HUES64 (cell line): ENCODE results near the gene PCDHGA10.
A peak's percentile ranks its signal among the peaks of the same experiment; 100 is the strongest.
"Not testable (repeated sequence)": the region's sequence is repeated elsewhere in the genome, so short reads cannot be mapped to it uniquely, and the experiment has no call there.

Experiments
- H3K27ac ChIP-seq: 2 replicates; pipeline ENCODE4 v1.7.0; 2013; ENCODE audit warnings: low read depth, low read length, inconsistent platforms
- H3K27me3 ChIP-seq: 2 replicates; pipeline ENCODE4 v1.6.1; 2013; ENCODE audit warnings: mild to moderate bottlenecking, low read length; ENCODE audit not compliant: insufficient read depth
- H3K36me3 ChIP-seq: 2 replicates; pipeline ENCODE4 v1.6.1; 2013; ENCODE audit warnings: mild to moderate bottlenecking, low read length; ENCODE audit not compliant: insufficient read depth
- H3K4me1 ChIP-seq: 2 replicates; pipeline ENCODE4 v1.6.1; 2013; ENCODE audit warnings: mild to moderate bottlenecking, low read length, moderate library complexity; ENCODE audit not compliant: insufficient read depth
- H3K4me3 ChIP-seq: 2 replicates; pipeline ENCODE4 v1.5.1; 2013; ENCODE audit warnings: mild to moderate bottlenecking, low read length, moderate library complexity
- H3K9ac ChIP-seq: 2 replicates; pipeline ENCODE4 v1.6.1; 2013; ENCODE audit warnings: mild to moderate bottlenecking, low read depth, low read length
- H3K9me3 ChIP-seq: 2 replicates; pipeline ENCODE4 v1.6.1; 2013; ENCODE audit warnings: low read depth, low read length; ENCODE audit not compliant: insufficient read depth
- WGBS: fragments of 150-250, 120-280 bp; methylation state at CpG from one replicate; pipeline ENCODE4 v1.1.7; 2013; ENCODE audit warnings: missing lambda C conversion rate; 5-methylcytosine and 5-hydroxymethylcytosine counted together

PCDHGA10 gene

DNA sequence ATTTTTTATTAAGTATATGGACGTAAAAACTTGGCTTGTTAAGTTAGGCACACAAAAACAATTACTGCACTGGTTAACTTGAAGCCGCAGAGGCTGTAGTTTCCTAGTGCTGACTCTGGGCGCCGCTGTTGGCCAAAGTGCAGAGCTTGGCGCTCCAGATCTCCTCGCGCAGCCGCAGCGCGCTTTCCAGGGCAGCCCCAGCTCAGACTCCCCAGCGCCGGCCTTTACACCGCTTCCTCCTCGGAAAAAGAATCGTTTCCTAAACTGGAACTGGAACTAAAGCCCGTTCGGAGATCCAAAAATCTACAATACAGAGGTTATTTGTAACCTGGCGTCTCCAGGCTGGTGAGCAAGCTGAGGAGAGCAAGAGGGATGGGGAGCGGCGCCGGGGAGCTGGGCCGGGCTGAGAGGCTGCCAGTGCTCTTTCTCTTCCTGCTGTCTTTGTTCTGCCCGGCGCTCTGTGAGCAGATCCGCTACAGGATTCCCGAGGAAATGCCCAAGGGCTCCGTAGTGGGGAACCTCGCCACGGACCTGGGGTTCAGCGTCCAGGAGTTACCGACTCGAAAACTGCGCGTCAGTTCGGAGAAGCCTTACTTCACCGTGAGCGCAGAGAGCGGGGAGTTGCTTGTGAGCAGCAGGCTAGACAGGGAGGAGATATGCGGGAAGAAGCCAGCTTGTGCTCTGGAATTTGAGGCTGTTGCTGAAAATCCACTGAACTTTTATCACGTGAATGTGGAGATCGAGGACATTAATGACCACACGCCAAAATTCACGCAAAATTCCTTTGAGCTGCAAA is 14.8 kb upstream of the PCDHGA10 start, which contains the start of gene PCDHGB5:
Gene PCDHGB5, plus strand, starts transcription at position 192 of the 796 bp plus-strand sequence. Its CDS starts 181 bp downstream, at position 373.
- H3K27me3 ChIP-seq, H3K4me1 ChIP-seq, H3K36me3 ChIP-seq, H3K27ac ChIP-seq: not testable (repeated sequence)
- Histone ChIP-seq H3K9ac (peak within 1 kb of the TSS; percentile 40; the same call in 1 of the 2 replicates), H3K9me3 (peaks cover 65% of the 10 kb centered on the region), H3K4me3 (peak within 1 kb of the TSS; percentile 41)
- 74% methylated on average over 21 of the region's 43 CpGs for WGBS

DNA sequence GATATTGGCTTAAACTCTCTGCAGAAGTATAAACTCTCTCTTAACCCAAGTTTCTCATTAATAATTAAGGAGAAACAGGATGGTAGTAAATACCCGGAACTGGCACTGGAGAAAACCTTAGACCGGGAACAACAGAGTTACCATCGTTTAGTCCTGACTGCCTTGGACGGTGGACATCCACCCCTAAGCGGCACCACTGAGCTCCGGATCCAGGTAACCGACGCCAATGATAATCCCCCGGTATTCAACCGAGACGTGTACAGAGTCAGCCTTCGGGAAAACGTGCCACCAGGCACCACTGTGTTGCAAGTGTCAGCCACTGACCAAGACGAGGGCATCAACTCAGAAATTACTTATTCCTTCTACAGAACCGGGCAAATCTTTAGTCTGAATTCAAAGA is 14.2 kb upstream of the PCDHGA10 start:
- Histone ChIP-seq H3K9me3 (peaks cover 62% of the 10 kb centered on the region), H3K27ac (no peak overlapping the region), H3K4me1 (no peaks in the 10 kb centered on the region), H3K9ac (no peak overlapping the region), H3K4me3 (no peak overlapping the region), H3K27me3 (no peaks in the 10 kb centered on the region), H3K36me3 (peaks cover 1% of the 10 kb centered on the region; the same call in 1 of the 2 replicates)
- 94% methylated on average over 15 of the region's 15 CpGs for WGBS

DNA sequence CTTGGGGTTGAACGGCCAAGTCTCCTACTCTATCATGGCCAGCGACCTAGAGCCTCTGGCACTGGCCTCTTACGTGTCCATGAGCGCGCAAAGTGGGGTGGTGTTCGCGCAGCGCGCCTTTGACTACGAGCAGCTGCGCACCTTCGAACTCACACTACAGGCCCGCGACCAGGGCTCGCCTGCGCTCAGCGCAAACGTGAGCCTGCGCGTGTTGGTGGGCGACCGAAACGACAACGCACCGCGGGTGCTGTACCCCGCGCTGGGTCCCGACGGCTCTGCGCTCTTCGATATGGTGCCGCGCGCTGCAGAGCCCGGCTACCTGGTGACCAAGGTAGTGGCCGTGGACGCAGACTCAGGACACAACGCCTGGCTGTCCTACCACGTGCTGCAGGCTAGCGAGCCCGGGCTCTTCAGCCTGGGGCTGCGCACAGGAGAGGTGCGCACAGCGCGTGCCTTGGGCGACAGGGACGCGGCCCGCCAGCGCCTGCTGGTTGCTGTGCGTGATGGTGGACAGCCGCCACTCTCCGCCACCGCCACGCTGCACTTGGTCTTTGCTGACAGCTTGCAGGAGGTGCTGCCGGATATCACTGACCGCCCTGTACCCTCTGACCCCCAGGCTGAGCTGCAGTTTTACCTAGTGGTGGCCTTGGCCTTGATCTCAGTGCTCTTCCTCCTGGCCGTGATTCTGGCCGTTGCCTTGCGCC is 13.1 kb upstream of the PCDHGA10 start:
- Histone ChIP-seq H3K27me3 (no peaks in the 10 kb centered on the region), H3K4me1 (no peaks in the 10 kb centered on the region), H3K36me3 (no peaks in the 10 kb centered on the region; the same call in 1 of the 2 replicates), H3K27ac (no peak overlapping the region), H3K9ac (no peak overlapping the region), H3K4me3 (no peak overlapping the region), H3K9me3 (peaks cover 52% of the 10 kb centered on the region)
- WGBS: 97% methylated on average over 61 of the region's 61 CpGs

DNA sequence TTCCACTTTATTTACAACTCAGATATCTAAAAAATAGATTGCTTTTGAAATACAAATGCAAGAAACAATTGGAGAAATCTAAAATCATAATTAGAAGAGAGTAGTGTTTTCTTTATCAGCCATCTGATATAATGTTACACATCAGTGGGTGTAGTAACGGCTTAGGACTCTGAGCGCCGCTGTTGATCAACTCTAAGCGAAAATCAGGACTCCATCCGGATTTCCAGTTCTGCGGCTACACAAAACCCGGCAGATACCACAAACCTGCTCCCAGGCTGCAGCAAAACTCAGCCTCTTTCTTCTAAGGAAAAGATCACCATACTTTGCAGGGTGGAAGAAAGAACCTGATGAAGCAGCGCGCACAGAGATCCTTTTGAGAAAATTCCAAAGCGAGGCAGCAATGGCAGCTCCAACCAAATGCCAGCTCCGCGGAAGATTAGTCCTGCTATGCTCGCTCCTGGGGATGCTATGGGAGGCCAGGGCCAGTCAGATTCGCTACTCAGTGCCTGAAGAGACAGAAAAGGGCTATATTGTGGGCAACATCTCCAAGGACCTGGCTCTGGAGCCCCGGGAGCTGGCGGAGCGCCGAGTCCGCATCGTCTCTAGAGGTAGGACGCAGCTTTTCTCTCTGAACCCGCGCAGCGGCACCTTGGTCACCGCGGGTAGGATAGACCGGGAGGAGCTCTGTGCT is 10.1 kb upstream of the PCDHGA10 start, which contains the start of gene PCDHGA9:
Gene PCDHGA9, plus strand, starts transcription at position 226 of the 691 bp plus-strand sequence. Its CDS starts 175 bp downstream, at position 401.
- Histone ChIP-seq H3K9me3 (peaks cover 30% of the 10 kb centered on the region), H3K4me1 (no peaks in the 10 kb centered on the region), H3K4me3 (no peak within 1 kb of the TSS), H3K27me3 (no peaks in the 10 kb centered on the region), H3K9ac (no peak within 1 kb of the TSS), H3K36me3 (no peaks in the 10 kb centered on the region; the same call in 1 of the 2 replicates), H3K27ac (no peak within 1 kb of the TSS)
- 94% methylated on average over 27 of the region's 27 CpGs for WGBS

DNA sequence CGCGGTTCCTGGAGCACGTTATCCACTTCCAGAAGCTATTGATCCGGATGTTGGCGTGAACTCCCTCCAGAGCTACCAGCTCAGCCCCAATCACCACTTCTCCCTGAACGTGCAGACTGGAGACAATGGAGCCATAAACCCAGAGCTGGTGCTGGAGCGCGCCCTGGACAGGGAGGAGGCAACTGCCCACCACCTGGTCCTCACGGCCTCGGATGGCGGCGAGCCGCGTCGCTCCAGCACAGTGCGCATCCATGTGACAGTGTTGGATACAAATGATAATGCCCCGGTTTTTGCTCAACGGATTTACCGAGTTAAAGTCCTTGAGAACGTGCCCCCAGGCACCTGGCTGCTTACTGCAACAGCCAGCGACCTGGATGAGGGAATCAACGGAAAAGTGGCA is 9.4 kb upstream of the PCDHGA10 start:
- Histone ChIP-seq H3K27me3 (0 out of 2 replicates have a peak, but pooled peaks cover under 1% of the 10 kb centered on the region), H3K4me3 (no peak overlapping the region), H3K9ac (no peak overlapping the region), H3K9me3 (peaks cover 29% of the 10 kb centered on the region), H3K4me1 (no peaks in the 10 kb centered on the region), H3K36me3 (no peaks in the 10 kb centered on the region; the same call in 1 of the 2 replicates), H3K27ac (no peak overlapping the region)
- 94% methylated on average over 22 of the region's 22 CpGs for WGBS

DNA sequence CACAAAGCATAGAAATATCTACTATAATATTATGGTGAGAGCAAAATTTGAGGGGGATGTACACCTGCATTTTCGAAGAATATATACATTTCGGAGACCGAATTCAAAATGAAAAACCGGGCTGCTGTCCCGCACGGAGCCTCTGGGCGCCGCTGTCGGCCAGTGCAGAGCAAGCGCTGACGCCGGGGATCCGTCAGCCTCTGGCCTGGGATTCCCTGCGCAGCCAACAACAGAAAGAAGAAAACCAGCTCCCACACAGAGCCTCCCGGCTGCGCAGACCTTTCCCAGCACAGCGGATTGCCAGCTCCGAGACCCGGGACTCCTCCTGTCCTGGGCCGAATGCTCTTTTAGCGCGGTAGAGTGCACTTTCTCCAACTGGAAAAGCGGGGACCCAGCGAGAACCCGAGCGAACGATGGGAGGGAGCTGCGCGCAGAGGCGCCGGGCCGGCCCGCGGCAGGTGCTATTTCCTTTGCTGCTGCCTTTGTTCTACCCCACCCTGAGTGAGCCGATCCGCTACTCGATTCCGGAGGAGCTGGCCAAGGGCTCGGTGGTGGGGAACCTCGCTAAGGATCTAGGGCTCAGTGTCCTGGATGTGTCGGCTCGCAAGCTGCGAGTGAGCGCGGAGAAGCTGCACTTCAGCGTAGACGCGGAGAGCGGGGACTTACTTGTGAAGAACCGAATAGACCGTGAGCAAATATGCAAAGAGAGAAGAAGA is 4.8 kb upstream of the PCDHGA10 start, which contains the start of gene PCDHGB6:
Gene PCDHGB6, plus strand, starts transcription at position 232 of the 716 bp plus-strand sequence. Its CDS starts 182 bp downstream, at position 414.
- not testable (repeated sequence) for H3K27ac ChIP-seq, H3K4me1 ChIP-seq, H3K36me3 ChIP-seq, H3K27me3 ChIP-seq
- Histone ChIP-seq H3K9me3 (peaks cover 10% of the 10 kb centered on the region; the same call in 1 of the 2 replicates), H3K9ac (peak within 1 kb of the TSS; percentile 71), H3K4me3 (peak within 1 kb of the TSS; percentile 69)
- 66% methylated on average over 49 of the region's 51 CpGs for WGBS

DNA sequence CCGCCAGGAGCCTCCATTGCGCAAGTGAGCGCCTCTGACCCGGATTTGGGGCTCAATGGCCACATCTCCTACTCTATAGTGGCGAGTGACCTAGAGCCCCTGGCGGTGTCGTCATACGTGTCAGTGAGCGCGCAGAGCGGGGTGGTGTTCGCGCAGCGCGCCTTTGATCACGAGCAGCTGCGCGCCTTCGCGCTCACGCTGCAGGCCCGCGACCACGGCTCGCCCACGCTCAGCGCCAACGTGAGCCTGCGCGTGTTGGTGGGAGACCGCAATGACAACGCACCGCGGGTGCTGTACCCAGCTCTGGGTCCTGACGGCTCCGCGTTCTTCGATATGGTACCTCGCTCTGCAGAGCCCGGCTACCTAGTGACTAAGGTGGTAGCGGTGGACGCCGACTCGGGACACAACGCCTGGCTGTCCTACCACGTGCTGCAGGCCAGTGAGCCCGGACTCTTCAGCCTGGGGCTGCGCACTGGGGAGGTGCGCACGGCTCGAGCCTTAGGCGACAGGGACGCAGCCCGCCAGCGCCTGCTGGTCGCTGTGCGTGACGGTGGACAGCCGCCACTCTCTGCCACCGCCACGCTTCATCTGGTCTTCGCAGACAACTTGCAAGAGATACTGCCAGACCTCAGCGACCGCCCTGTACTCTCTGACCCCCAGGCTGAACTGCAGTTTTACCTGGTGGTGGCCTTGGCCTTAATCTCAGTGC is 3.0 kb upstream of the PCDHGA10 start:
- 97% methylated on average over 64 of the region's 64 CpGs for WGBS
- H3K9me3 ChIP-seq: peaks cover 16% of the 10 kb centered on the region; the same call in 1 of the 2 replicates

DNA sequence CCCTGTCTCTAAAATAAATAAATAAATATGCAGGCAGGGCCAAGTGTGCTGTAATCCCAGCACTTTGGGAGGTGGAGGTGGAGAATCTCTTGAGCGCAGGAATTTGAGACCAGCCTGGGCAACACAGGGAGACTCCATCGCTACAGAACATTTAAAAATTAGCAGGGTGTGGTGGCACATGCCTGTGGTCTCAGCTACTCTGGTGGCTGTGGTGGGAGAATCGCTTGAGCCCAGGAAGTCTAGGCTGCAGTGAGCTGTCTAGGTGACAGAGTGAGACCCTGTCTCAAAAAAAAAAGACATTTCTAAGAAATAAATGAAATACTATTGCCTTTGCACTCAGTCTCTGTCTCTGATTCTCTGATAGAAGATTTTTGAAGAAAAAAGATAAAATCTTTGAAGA is 1.2 kb upstream of the PCDHGA10 start:
- WGBS: 97% methylated on average over 3 of the region's 3 CpGs
- H3K27me3 ChIP-seq: peaks cover 10% of the 10 kb centered on the region
- no peaks in the 10 kb centered on the region for H3K4me1 ChIP-seq
- H3K36me3 ChIP-seq: peaks cover 3% of the 10 kb centered on the region; the same call in 1 of the 2 replicates
- no peak overlapping the region for H3K4me3 ChIP-seq
- peaks cover 21% of the 10 kb centered on the region; the same call in 1 of the 2 replicates for H3K9me3 ChIP-seq
- H3K9ac ChIP-seq: no peak overlapping the region
- H3K27ac ChIP-seq: no peak overlapping the region

More for the DNA sequence above, 3.0 kb upstream of the PCDHGA10 start:
- Histone ChIP-seq H3K4me3 (no peak overlapping the region), H3K4me1 (no peaks in the 10 kb centered on the region), H3K9ac (no peak overlapping the region), H3K27me3 (peaks cover 10% of the 10 kb centered on the region), H3K36me3 (peaks cover 3% of the 10 kb centered on the region; the same call in 1 of the 2 replicates), H3K27ac (no peak overlapping the region)

DNA sequence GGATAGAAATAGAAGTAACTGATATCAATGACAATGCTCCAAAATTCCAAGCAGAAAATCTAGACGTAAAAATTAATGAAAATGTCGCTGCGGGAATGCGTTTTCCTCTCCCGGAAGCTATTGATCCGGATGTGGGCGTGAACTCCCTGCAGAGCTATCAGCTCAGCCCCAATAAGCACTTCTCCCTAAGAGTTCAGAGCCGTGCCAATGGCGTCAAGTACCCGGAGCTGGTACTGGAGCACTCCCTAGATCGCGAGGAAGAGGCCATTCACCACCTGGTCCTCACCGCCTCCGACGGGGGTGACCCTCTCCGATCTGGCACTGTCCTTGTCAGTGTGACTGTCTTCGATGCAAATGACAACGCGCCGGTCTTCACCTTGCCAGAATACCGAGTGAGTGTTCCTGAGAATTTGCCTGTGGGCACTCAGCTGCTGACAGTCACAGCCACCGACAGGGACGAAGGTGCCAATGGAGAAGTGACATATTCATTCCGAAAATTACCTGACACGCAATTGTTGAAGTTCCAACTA is 818 bp downstream of the PCDHGA10 start:
- Histone ChIP-seq H3K36me3 (peaks cover 6% of the 10 kb centered on the region; the same call in 1 of the 2 replicates), H3K4me1 (no peaks in the 10 kb centered on the region), H3K27me3 (peaks cover 12% of the 10 kb centered on the region), H3K9ac (peak overlapping the region; percentile 71; the same call in 1 of the 2 replicates), H3K9me3 (peaks cover 26% of the 10 kb centered on the region), H3K4me3 (peak overlapping the region; percentile 77), H3K27ac (no peak overlapping the region)
- WGBS: 90% methylated on average over 25 of the region's 25 CpGs
